GM08714 (cell line): ENCODE data around the gene LIPJ.

Experiments
- H3K4me3 ChIP-seq: fragments of 200-500 bp; sonication (Bioruptor generic); 2 replicates; pipeline ENCODE4 v1.5.1; 2014; ENCODE audit warnings: mild to moderate bottlenecking, low read length, inconsistent platforms
- ZNF274 ChIP-seq: IDR thresholded peaks from 2 replicates; pipeline ENCODE4 v1.6.1; 2012; ENCODE audit warnings: mild to moderate bottlenecking, low read depth, low read length

LIPJ gene

GRCh38 chr10:88562152-88562551 lies 24.4 kb upstream of the LIPJ start:
- no peak overlapping the region for H3K4me3 ChIP-seq
- no peak for TF ChIP-seq ZNF274

DNA sequence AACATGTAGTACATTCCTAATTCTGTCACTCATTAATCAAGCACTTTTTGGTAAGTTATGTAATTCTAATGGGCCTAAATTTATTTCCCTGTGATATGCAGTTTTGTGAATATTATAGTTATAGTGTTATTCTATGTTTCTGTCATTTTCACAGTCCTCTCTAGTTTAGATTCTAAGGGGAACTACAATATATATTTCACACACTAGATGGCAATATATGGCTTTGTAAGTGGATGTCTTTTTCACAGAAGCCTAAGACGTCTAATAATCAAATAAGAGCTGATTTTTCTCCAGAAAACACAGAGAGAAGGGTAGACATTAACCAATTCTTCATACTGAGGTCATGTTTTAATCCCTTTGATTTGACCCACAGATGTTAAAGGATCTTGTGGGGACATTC lies 21.5 kb upstream of the LIPJ start:
- H3K4me3 ChIP-seq = no peak overlapping the region
- no peak for TF ChIP-seq ZNF274

DNA sequence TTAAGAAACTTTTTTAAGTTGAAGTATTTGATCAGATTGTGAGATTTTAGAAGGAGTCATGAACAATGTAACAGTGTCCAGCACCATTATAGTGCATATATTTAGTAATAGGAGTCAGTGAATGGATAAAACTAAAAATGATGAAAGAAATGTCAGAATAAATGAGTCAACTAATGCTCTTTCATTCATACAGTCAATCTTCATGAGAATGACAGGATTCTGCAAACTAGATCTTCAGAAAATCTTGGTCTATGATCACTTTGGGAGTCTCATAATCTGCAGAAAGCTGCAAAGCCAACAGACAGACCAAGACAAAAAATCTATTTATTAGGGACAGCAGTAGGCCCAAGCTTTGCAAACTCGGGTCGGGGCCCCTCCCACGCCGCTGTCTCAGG lies 4.2 kb upstream of the LIPJ start:
- TF ChIP-seq ZNF274 = no peak
- H3K4me3 ChIP-seq = peak overlapping the region; percentile 57; the same call in 1 of the 2 replicates

DNA sequence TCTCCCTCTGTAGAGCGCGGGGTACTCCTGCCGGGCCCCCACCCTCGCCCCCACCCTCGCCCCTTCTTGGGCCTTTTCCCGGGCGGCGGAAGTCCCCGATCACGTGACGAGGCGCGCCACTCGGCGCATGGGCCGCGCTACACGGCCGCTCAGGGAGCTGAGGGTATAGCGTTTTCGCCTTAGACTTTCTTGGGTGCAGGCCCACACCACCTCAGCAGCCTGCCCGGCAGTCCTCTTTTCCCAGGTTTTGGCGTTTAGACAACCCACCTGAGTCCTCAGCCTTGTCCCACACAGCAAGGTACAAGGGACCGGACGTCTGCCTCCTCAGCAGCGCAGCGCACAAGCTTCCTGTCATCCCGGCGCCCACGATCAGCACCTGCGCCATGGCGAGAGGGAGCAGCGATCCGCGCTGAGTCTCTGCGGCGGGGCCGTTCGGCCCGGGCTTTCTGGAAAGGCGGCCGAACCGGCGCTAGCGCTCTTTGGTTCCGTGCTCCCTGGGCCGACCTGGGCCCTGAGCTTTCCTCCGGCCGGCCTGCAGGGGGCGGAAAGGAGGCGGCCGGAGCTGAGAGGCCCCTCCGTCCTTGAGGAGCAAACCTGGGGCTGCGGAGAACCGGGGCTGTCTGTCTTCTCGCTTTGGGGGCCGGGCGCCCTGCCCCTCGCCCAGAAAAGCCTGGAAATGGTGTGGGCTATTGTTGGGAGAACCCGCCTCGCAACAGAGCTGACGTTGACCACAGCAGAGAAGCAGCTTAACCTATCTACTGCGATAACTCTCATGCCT lies 3.6 kb upstream of the LIPJ start, which contains the start of gene RNLS:
TSS of gene RNLS (minus strand) at position 513 of the 778 bp plus-strand sequence.
- peak within 1 kb of the TSS; percentile 57; the same call in 1 of the 2 replicates for H3K4me3 ChIP-seq
- no peak for TF ChIP-seq ZNF274

DNA sequence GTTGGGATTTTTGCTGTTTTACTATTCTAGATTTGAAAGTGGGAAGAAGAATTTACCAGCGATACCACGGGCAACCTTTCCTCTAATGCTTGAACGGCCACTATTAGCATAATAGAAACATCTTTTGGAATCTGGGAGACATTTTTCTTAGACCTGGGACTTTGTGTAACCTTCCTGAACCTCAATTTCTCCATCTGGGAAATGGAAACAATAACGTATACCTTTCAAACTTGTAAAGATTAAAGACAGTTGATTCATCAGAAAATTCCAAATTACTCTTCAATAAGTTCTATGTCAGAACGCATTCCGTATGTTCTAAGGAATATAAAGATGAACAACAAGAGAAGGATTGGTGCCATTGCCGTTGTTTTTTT lies 3.0 kb upstream of the LIPJ start:
- TF ChIP-seq ZNF274 = no peak
- H3K4me3 ChIP-seq = peak overlapping the region; percentile 57; the same call in 1 of the 2 replicates

GRCh38 chr10:88592381-88592780 lies 5.8 kb downstream of the LIPJ start:
- TF ChIP-seq ZNF274 = no peak
- no peak overlapping the region for H3K4me3 ChIP-seq

DNA sequence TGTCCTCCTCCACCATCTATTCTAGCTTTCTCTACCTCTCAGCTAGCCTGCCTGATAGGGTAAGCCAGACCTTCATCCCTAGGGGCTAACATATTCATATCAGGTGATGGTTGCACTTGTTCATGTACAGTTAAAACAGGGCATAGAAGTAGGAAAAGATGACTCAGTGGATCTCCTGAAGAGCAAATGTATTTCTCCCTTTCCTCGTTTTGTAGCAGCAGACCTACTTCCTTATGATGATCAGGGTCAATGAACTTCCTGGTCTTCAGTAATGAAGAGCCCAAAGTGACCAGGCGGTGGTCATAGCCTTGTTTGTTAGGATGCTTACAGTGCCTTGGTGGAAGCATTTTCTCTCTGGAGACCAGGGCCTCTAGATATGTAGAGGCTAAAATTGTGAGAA lies 6.3 kb downstream of the LIPJ start:
- TF ChIP-seq ZNF274 = no peak
- H3K4me3 ChIP-seq = no peak overlapping the region

- no peak overlapping the region for H3K4me3 ChIP-seq
- no peak for TF ChIP-seq ZNF274
Measured at GRCh38 chr10:88594482-88594881, 7.9 kb downstream of the LIPJ start.

- no peak overlapping the region for H3K4me3 ChIP-seq
- no peak for TF ChIP-seq ZNF274
Measured at GRCh38 chr10:88598055-88598454, 11.5 kb downstream of the LIPJ start.

DNA sequence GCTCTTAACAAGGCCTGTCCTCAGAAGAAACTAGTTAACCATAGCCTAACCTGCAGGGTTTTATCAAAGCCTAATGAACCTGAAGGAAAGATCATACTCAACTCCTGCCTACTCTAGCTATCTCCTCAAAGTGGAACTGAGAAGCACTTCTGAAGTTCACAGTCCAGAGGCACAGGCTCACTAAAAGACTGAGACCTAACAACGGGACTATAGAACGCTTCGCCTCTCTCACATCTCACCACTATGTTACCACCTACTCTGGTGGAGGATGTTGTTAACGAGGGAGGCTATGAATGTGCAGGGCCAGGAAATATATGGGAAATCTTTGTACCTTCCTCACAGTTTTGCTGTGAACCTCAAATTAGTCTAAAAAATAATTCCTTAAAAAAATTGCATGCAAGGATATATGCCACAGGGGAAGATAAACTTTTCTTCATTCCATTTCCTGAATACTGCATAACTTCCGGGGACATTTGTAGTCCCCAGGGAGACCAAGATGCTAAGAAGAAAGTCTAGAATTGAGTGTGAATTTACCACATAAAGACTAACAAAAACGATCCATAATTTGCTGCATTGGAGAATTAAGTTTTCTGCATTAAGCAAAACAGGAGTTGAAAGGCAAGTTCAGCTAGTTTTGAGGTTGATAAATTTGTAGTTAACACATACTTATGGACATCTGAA lies 21.6 kb downstream of the LIPJ start:
- no peak overlapping the region for H3K4me3 ChIP-seq
- TF ChIP-seq ZNF274 = no peak

GRCh38 chr10:88608780-88609179 lies 22.2 kb downstream of the LIPJ start:
- H3K4me3 ChIP-seq = no peak overlapping the region
- no peak for TF ChIP-seq ZNF274

DNA sequence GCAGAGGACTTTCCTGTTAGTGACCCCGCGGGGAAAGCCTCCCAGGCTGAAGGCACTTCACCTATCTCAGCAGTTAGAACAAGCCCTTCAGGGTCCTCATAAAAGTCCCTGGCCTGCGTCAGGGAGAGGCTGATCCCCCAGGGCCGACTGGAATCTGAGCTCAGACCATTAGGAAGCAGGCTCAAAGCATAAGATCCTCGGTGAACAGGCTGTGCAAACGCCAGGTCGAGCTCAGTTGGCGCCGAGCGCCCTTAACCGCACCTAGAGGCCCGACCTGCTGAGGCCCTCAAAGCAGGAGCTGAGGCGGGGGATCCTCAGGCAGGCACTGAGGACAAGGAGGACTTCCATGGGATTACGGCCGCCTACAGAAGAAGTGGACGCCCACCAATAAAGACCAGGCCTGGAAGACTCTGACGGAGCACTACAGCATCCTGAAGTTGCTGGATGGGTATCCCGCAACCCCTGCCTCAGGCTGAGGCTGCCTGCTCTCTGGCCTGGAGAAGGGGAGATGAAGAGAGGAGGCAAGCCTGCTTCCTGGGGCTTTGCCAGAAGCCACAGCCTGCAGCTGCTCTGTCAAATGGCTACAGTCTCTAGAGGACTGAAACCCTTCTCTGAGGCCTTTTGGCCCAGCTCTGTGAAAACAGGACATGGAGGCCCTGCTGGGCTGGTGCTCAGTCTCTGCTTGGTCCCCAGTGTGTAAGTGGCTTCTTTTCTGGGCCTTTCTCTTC lies 29.9 kb downstream of the LIPJ start:
- TF ChIP-seq ZNF274 = no peak
- no peak overlapping the region for H3K4me3 ChIP-seq

DNA sequence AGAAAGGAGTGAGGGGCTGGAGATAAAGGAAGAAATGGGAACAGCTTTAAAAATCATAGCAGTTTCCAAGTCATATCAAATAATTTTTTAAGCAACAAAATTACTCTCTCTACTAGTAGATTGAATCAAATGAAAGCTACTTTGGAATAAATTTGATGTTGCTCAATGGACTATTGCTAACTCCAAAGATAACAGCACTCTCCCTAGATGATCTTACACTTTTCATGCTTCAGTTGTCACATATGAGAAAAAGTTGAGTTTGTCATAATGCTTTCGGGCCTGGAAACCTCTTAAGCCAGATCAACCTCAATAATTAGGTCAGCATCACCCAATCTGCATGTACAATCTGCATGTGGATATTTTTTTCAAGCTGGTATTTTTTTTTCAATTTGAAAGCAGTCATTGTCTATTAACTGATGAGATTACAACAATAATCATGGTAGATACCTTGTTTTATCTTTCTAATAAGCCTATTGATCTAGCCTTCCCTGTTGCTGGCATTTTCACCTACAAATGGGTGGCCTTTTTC lies 31.3 kb downstream of the LIPJ start:
- no peak for TF ChIP-seq ZNF274
- no peak overlapping the region for H3K4me3 ChIP-seq

- H3K4me3 ChIP-seq = no peak overlapping the region
- no peak for TF ChIP-seq ZNF274
Measured at GRCh38 chr10:88618496-88618895, 31.9 kb downstream of the LIPJ start.
